H1 (cell line): Measurements from ENCODE around the gene DGKZ. TPM values are rescaled to one million over a fixed set of nuclear protein-coding genes. Genes with fewer than 3 reads are reported as not detected.

ENCODE experiments used
- CTCF ChIA-PET: fragments of 300-600 bp; sonication (Branson Sonifier 250); formaldehyde crosslinking; loops from one replicate; lab custom pipeline; 2021; ENCODE audit not compliant: partially characterized antibody; lab: Charles Lee
- POLR2A ChIA-PET: fragments of 300-600 bp; sonication (Branson Sonifier 250); formaldehyde crosslinking; loops from one replicate; lab custom pipeline; 2021; ENCODE audit warnings: inconsistent platforms; ENCODE audit not compliant: partially characterized antibody; lab: Charles Lee
- DNase-seq, 2 experiments: peaks; one replicate each; pipeline versions ENCODE4 v3.0.0 to v3.0.0-alpha.2; 2010 to 2022; ENCODE audit warnings: low spot score in 2 of 2, low read depth in 1 of 2, mixed read lengths in 1 of 2
- FAIRE-seq: peaks from 2 replicates; lab custom pipeline; 2011; peaks lifted over from hg19 to GRCh38; lab: Jason Lieb, UNC
- H2AFZ ChIP-seq: 2 replicates; pipeline ENCODE4 v1.8.1; 2012; ENCODE audit warnings: low read length, inconsistent platforms
- H2AK5ac ChIP-seq: 2 replicates; pipeline ENCODE4 v1.6.1; 2013; ENCODE audit warnings: low read depth, low read length
- H2BK120ac ChIP-seq: replicated peaks from 2 replicates; pipeline ENCODE3; 2013; ENCODE audit warnings: low read depth, low read length, inconsistent platforms
- H2BK12ac ChIP-seq: 2 replicates; pipeline ENCODE4 v1.6.1; 2013; ENCODE audit warnings: low read depth, low read length
- H2BK15ac ChIP-seq: 2 replicates; pipeline ENCODE4 v1.6.1; 2013; ENCODE audit warnings: low read length
- H2BK20ac ChIP-seq: 2 replicates; pipeline ENCODE4 v1.6.1; 2013; ENCODE audit warnings: low read length
- H2BK5ac ChIP-seq: 2 replicates; pipeline ENCODE4 v1.6.1; 2013; ENCODE audit warnings: low read depth, low read length
- H3K14ac ChIP-seq: 2 replicates; pipeline ENCODE4 v1.6.1; 2013; ENCODE audit warnings: inconsistent platforms; ENCODE audit not compliant: insufficient read length
- H3K18ac ChIP-seq: 2 replicates; pipeline ENCODE4 v1.6.1; 2013; ENCODE audit warnings: low read length; ENCODE audit errors: extremely low read depth
- H3K23ac ChIP-seq: 2 replicates; pipeline ENCODE4 v1.6.1; 2013; ENCODE audit warnings: inconsistent platforms; ENCODE audit not compliant: insufficient read length
- H3K23me2 ChIP-seq: 2 replicates; pipeline ENCODE4 v1.6.1; 2013; ENCODE audit warnings: low read depth, low read length
- H3K27ac ChIP-seq: 2 replicates; pipeline ENCODE4 v1.6.1; 2011; ENCODE audit warnings: low read depth, low read length, inconsistent platforms
- H3K27me3 ChIP-seq, 4 experiments: replicated peaks in 1 of 4; 1 replicate in 1 of 4; 2 replicates in 3 of 4; pipeline versions ENCODE4 v1.6.1 to v1.8.1; 2011 to 2013; ENCODE audit warnings: low read length in 3 of 4, mild to moderate bottlenecking in 3 of 4, inconsistent platforms in 2 of 4, mixed read lengths in 2 of 4, moderate library complexity in 1 of 4; ENCODE audit not compliant: control insufficient read depth in 3 of 4, insufficient read depth in 3 of 4; ENCODE audit errors: extremely low read depth in 1 of 4
- H3K36me3 ChIP-seq, 4 experiments: 2 replicates each; pipeline versions ENCODE4 v1.6.1 to v1.8.1; 2011 to 2013; ENCODE audit warnings: mild to moderate bottlenecking in 4 of 4, low read length in 3 of 4, moderate library complexity in 2 of 4, control low read depth in 1 of 4, inconsistent platforms in 1 of 4; ENCODE audit not compliant: insufficient read depth in 4 of 4, control insufficient read depth in 2 of 4
- H3K4ac ChIP-seq: replicated peaks from 2 replicates; pipeline ENCODE3; 2013; ENCODE audit warnings: low read length, low read depth, mixed read lengths, inconsistent platforms; ENCODE audit not compliant: insufficient read length
- H3K4me1 ChIP-seq, 4 experiments: replicated peaks in 1 of 4; 1 replicate in 1 of 4; 2 replicates in 3 of 4; pipeline versions ENCODE4 v1.6.1 to v1.8.1; 2011 to 2013; ENCODE audit warnings: low read length in 3 of 4, inconsistent platforms in 2 of 4, mixed read lengths in 1 of 4; ENCODE audit not compliant: insufficient read depth in 4 of 4, control insufficient read depth in 3 of 4
- H3K4me2 ChIP-seq, 2 experiments: 2 replicates each; pipeline versions ENCODE4 v1.6.1 to v1.8.1; 2011 to 2013; ENCODE audit warnings: low read depth in 2 of 2, low read length in 2 of 2, control low read depth in 1 of 2, inconsistent platforms in 1 of 2, mild to moderate bottlenecking in 1 of 2; ENCODE audit not compliant: insufficient read depth in 1 of 2
- H3K4me3 ChIP-seq, 4 experiments: fragments of 200-600, 300-600 bp in 1 of 4; sonication (generic), shearing (Covaris generic), sonication (Bioruptor Twin) in 1 of 4; 2 replicates each; pipeline versions ENCODE4 v1.5.1 to v1.8.1; 2011 to 2016; ENCODE audit warnings: low read length in 4 of 4, low read depth in 3 of 4, control low read depth in 2 of 4, inconsistent platforms in 2 of 4, mild to moderate bottlenecking in 2 of 4, mixed read lengths in 1 of 4, moderate library complexity in 1 of 4; ENCODE audit not compliant: insufficient read depth in 2 of 4; ENCODE audit errors: extremely low read depth in 1 of 4
- H3K56ac ChIP-seq: replicated peaks from 2 replicates; pipeline ENCODE3; 2013; ENCODE audit warnings: low read depth, mild to moderate bottlenecking, mixed read lengths, low read length, inconsistent platforms; ENCODE audit not compliant: insufficient read length
- H3K79me1 ChIP-seq: 2 replicates; pipeline ENCODE4 v1.6.1; 2013; ENCODE audit warnings: low read depth, low read length, control low read depth
- H3K79me2 ChIP-seq, 2 experiments: 2 replicates each; pipeline versions ENCODE4 v1.6.1 to v1.8.1; 2012 to 2013; ENCODE audit warnings: low read length in 2 of 2, mild to moderate bottlenecking in 2 of 2, inconsistent platforms in 1 of 2; ENCODE audit not compliant: insufficient read depth in 2 of 2, control insufficient read depth in 1 of 2
- H3K9ac ChIP-seq, 4 experiments: replicated peaks in 1 of 4; 1 replicate in 1 of 4; 2 replicates in 3 of 4; pipeline versions ENCODE4 v1.6.1 to v1.8.1; 2011 to 2013; ENCODE audit warnings: low read depth in 3 of 4, low read length in 3 of 4, control low read depth in 2 of 4, mild to moderate bottlenecking in 2 of 4, moderate library complexity in 2 of 4, inconsistent platforms in 1 of 4; ENCODE audit errors: extremely low read depth in 1 of 4
- H3K9me3 ChIP-seq, 2 experiments: 2 replicates each; pipeline versions ENCODE4 v1.6.1 to v1.8.1; 2012 to 2013; ENCODE audit warnings: mild to moderate bottlenecking in 2 of 2, moderate library complexity in 2 of 2, control low read depth in 1 of 2, inconsistent platforms in 1 of 2, low read depth in 1 of 2, low read length in 1 of 2, mixed read lengths in 1 of 2; ENCODE audit not compliant: insufficient read depth in 2 of 2
- H4K20me1 ChIP-seq, 2 experiments: replicated peaks in 1 of 2; 2 replicates each; pipeline versions ENCODE3 to v1.8.1; 2011 to 2013; ENCODE audit warnings: inconsistent platforms in 2 of 2, low read length in 2 of 2, mild to moderate bottlenecking in 1 of 2; ENCODE audit not compliant: insufficient read depth in 2 of 2, control insufficient read depth in 1 of 2
- H4K5ac ChIP-seq: 2 replicates; pipeline ENCODE4 v1.6.1; 2013; ENCODE audit warnings: low read length, low read depth, mixed read lengths, inconsistent platforms; ENCODE audit not compliant: insufficient read length
- H4K8ac ChIP-seq: 2 replicates; pipeline ENCODE4 v1.8.0; 2013; ENCODE audit warnings: mild to moderate bottlenecking, moderate library complexity, low read length, inconsistent platforms; ENCODE audit not compliant: insufficient read depth; ENCODE audit errors: extremely low read depth
- H4K91ac ChIP-seq: replicated peaks from 2 replicates; pipeline ENCODE3; 2013; ENCODE audit warnings: low read length, mixed read lengths, inconsistent platforms; ENCODE audit not compliant: insufficient read length
- BRCA1 ChIP-seq: IDR thresholded peaks from 2 replicates; pipeline ENCODE4 v1.6.1; 2012; ENCODE audit warnings: low read depth, low read length, improper control_type of control experiment
- CBX5 ChIP-seq: fragments of 300-800, 300-1000 bp; sonication (generic); IDR thresholded peaks from 2 replicates; pipeline ENCODE4 v1.7.1; 2016; ENCODE audit warnings: antibody characterized with exemption, low read length, low read depth
- EGR1 ChIP-seq: IDR thresholded peaks from 2 replicates; pipeline ENCODE4 v1.6.1; 2011; ENCODE audit warnings: low read depth, low read length, borderline replicate concordance
- JUN ChIP-seq: IDR thresholded peaks from 2 replicates; pipeline ENCODE4 v1.6.1; 2011; ENCODE audit warnings: low read depth, mild to moderate bottlenecking, improper control_type of control experiment, low read length
- JUND ChIP-seq: IDR thresholded peaks from 2 replicates; pipeline ENCODE4 v1.6.1; 2011; ENCODE audit warnings: mild to moderate bottlenecking, improper control_type of control experiment, low read length
- KDM5A ChIP-seq: fragments of 200-600 bp; IDR thresholded peaks from 2 replicates; pipeline ENCODE4 v1.7.1; 2012; ENCODE audit warnings: mild to moderate bottlenecking, low read length, inconsistent platforms, mixed read lengths
- RNF2 ChIP-seq: fragments of 200-900, 300-1000 bp; sonication (generic); IDR thresholded peaks from 2 replicates; pipeline ENCODE4 v1.7.1; 2016; ENCODE audit warnings: borderline replicate concordance, low read depth, mild to moderate bottlenecking, antibody characterized with exemption, low read length; ENCODE audit not compliant: poor library complexity, severe bottlenecking; ENCODE audit errors: missing control alignments
- SP1 ChIP-seq: IDR thresholded peaks from 2 replicates; pipeline ENCODE4 v1.6.1; 2011; ENCODE audit warnings: low read depth, low read length
- SUZ12 ChIP-seq: fragments of 200-600 bp; sonication (generic); IDR thresholded peaks from 2 replicates; pipeline ENCODE4 v1.6.1; 2012; ENCODE audit warnings: mild to moderate bottlenecking, inconsistent platforms, low read length, moderate library complexity, mixed read lengths
- TAF1 ChIP-seq: IDR thresholded peaks from 2 replicates; pipeline ENCODE4 v1.6.1; 2011; ENCODE audit warnings: mild to moderate bottlenecking, low read depth, low read length
- WGBS, 2 experiments: shearing (Covaris generic) in 1 of 2; methylation state at CpG; one replicate each; pipeline versions ENCODE4 v1.1.6 to v1.1.7; 2013 to 2015; ENCODE audit warnings: low lambda C conversion rate in 2 of 2, mixed read lengths in 2 of 2, inconsistent platforms in 1 of 2, low coverage in 1 of 2, missing lambda C conversion rate in 1 of 2; ENCODE audit not compliant: insufficient replicate concordance in 2 of 2, insufficient coverage in 1 of 2, insufficient read length in 1 of 2; ENCODE audit errors: extremely low coverage in 1 of 2, missing lambda C conversion rate in 1 of 2; 5-methylcytosine and 5-hydroxymethylcytosine counted together
- polyA plus RNA-seq, 7 experiments: library from polyadenylated mRNA; depleted of rRNA in 3 of 7; stranded (reverse) in 5 of 7; unstranded in 2 of 7; fragments of >200 nt in 5 of 7; fragments of 200-250 nt in 2 of 7; gene quantifications; 1 replicate in 5 of 7; 2 replicates in 1 of 7; 4 replicates in 1 of 7; pipeline versions ENCODE4 v1.2.1 to v1.2.3, GENCODE V29; 2011 to 2013; ENCODE audit warnings: missing spikeins in 2 of 7, mixed read lengths in 2 of 7
- total RNA-seq: library from RNA; stranded (reverse); fragmentation: NEBNext Ultra II Directional; extraction: Animal tissue kit (Norgen Biotek cat#: 25700); gene quantifications from 2 replicates; pipeline ENCODE4 v1.2.1, GENCODE V29; 2021
- TF ChIP-seq, protein P1 (sequence below): IDR thresholded peaks from 2 replicates; pipeline ENCODE4 v1.6.1; 2012; ENCODE audit warnings: inconsistent platforms
- TF ChIP-seq, protein P2 (sequence below): IDR thresholded peaks from 2 replicates; pipeline ENCODE4 v1.6.1; 2011; ENCODE audit warnings: low read depth, mild to moderate bottlenecking, low read length; ENCODE audit not compliant: insufficient read depth

Gene DGKZ
- total and polyA plus RNA-seq, 2 of the 8 experiments (the other 6 are each of a cell fraction or from before 2014, with no cell fraction given), result 84.4 to 184 TPM

DNA sequence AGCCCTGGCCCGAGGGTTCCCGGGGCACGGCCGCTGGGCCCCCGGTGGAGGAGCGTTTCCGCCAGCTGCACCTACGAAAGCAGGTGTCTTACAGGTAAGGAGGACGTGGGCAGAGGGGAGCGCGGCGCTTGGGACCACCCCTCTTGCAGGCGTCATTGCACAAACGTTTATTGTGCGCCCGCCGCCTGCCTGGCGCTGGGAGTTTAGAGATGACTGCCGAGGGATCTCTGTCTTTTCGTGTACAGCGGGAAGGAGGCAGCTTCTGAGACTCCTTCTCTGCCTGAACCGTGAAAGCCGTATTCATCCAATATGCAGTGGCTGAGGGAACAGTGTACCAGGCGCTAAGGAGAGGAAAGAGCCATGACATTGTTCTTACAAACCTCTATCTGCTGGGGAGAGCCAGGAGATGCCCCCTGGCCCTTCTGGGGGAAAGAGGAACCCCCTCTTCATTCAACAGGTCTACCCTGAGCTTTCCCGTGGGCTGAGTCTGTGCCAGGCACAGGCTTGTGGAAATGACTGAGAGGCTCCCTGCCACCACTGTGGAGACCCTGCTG is 13.8 kb upstream of the DGKZ start:
- CTCF ChIA-PET, result interaction anchor here (21.7 to 42.5 kb wide), 2 partner anchors 19 to 26 kb away, joined by 349 to 1004 read pairs; partner anchors contain the start of genes DGKZ and MDK
- no peak overlapping the region for H2BK5ac ChIP-seq
- TF ChIP-seq RNF2, result no peak
- TF ChIP-seq JUN, result no peak
- no peak for TF ChIP-seq EGR1
- 0 out of 2 replicates have a peak, but pooled peaks have one; percentile 25 for TF ChIP-seq SUZ12
- no peak for TF ChIP-seq KDM5A
- TF ChIP-seq, protein P1, sequence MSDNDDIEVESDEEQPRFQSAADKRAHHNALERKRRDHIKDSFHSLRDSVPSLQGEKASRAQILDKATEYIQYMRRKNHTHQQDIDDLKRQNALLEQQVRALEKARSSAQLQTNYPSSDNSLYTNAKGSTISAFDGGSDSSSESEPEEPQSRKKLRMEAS, result no peak
- TF ChIP-seq BRCA1, result no peak
- TF ChIP-seq JUND, result no peak
- no peak for TF ChIP-seq CBX5
- no peak for TF ChIP-seq SP1
- TF ChIP-seq, protein P2, sequence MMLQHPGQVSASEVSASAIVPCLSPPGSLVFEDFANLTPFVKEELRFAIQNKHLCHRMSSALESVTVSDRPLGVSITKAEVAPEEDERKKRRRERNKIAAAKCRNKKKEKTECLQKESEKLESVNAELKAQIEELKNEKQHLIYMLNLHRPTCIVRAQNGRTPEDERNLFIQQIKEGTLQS, result no peak
- 0 out of 2 replicates have a peak, but pooled peaks have one; percentile 25 for TF ChIP-seq TAF1

More for the DNA sequence above, 13.8 kb upstream of the DGKZ start:
- no peak overlapping the region for H4K5ac ChIP-seq
- no peak overlapping the region; the same call in 1 of the 2 replicates for H4K8ac ChIP-seq
- peak overlapping the region; percentile 62 to 79 for H3K4me2 ChIP-seq
- peak overlapping the region; percentile 45 for H2BK120ac ChIP-seq
- 0 out of 2 replicates have a peak overlapping the region, but pooled peaks have one; percentile 66 for H2BK20ac ChIP-seq
- FAIRE-seq, result no peak
- no peaks in the 10 kb centered on the region for H3K36me3 ChIP-seq
- POLR2A ChIA-PET, result interaction anchor here (0.7 to 2.0 kb wide), 8 partner anchors 8 to 90 kb away, joined by 3 to 5 read pairs (median 4); no protein-coding TSS in a partner anchor
- no peaks in the 10 kb centered on the region for H3K9me3 ChIP-seq
- H3K4me3 ChIP-seq, result peak overlapping the region; percentile 44 to 62 (median 55)
- H3K27ac ChIP-seq, result no peak overlapping the region
- peak overlapping the region; percentile 8; the same call in 1 of the 2 replicates for H2BK15ac ChIP-seq
- no peaks in the 10 kb centered on the region for H4K20me1 ChIP-seq
- no peak overlapping the region for H3K4ac ChIP-seq
- peaks cover 10 to 48% (median 35%) of the 10 kb centered on the region in 4 experiments for H3K4me1 ChIP-seq
- no peaks in the 10 kb centered on the region for H3K79me2 ChIP-seq
- peak overlapping the region; percentile 86; the same call in 1 of the 2 replicates for H2BK12ac ChIP-seq
- H3K14ac ChIP-seq, result no peak overlapping the region
- no peak overlapping the region for H2AFZ ChIP-seq
- H3K27me3 ChIP-seq, result peaks cover 14 to 44% (median 39%) of the 10 kb centered on the region in 4 experiments
- peak overlapping the region in 1 of 4 experiments; percentile 71; a peak in 2 of 7 replicates for H3K9ac ChIP-seq
- H3K56ac ChIP-seq, result no peak overlapping the region
- H3K23me2 ChIP-seq, result peaks cover 8% of the 10 kb centered on the region; the same call in 1 of the 2 replicates
- no peak overlapping the region for H3K23ac ChIP-seq
- no peaks in the 10 kb centered on the region for H3K79me1 ChIP-seq
- peak overlapping the region; percentile 68; the same call in 1 of the 2 replicates for H3K18ac ChIP-seq
- DNase-seq, result no peak
- H4K91ac ChIP-seq, result no peak overlapping the region
- H2AK5ac ChIP-seq, result no peak overlapping the region
- WGBS, 2 experiments, result 8% methylated on average over 25 of the region's 25 CpGs; no CpG with 5 or more reads in 1 of the 2 experiments
